Parathyroid adenoma (tissue), 2 donors: ENCODE data around the gene RPRML.

Experiments
- H2AFZ ChIP-seq: fragments of 300-600 bp; sonication (generic); one replicate; pipeline ENCODE4 v1.7.0; 2017; ENCODE audit warnings: antibody characterized with exemption, mild to moderate bottlenecking
- H3K27ac ChIP-seq: fragments of 300-600 bp; sonication (generic); one replicate; pipeline ENCODE4 v1.7.0; 2017
- H3K27me3 ChIP-seq: fragments of 300-600 bp; sonication (generic); one replicate; pipeline ENCODE4 v1.7.0; 2017; ENCODE audit warnings: low read length; ENCODE audit not compliant: control insufficient read depth, insufficient read depth
- H3K36me3 ChIP-seq: fragments of 300-600 bp; sonication (generic); one replicate; pipeline ENCODE4 v1.7.0; 2017; ENCODE audit warnings: low read length; ENCODE audit not compliant: control insufficient read depth, insufficient read depth
- H3K4me1 ChIP-seq: fragments of 300-600 bp; sonication (generic); one replicate; pipeline ENCODE4 v1.7.0; 2017; ENCODE audit warnings: control low read depth
- H3K4me2 ChIP-seq: fragments of 300-600 bp; sonication (generic); one replicate; pipeline ENCODE4 v1.7.0; 2017; ENCODE audit warnings: low read length
- H3K4me3 ChIP-seq: fragments of 300-600 bp; sonication (generic); one replicate; pipeline ENCODE4 v1.7.0; 2017; ENCODE audit warnings: low read depth, low read length
- H3K79me2 ChIP-seq: fragments of 300-600 bp; sonication (generic); one replicate; pipeline ENCODE4 v1.7.0; 2017; ENCODE audit warnings: control low read depth
- H3K9ac ChIP-seq: fragments of 300-600 bp; sonication (generic); one replicate; pipeline ENCODE4 v1.7.0; 2017; ENCODE audit warnings: mild to moderate bottlenecking
- H3K9me3 ChIP-seq: fragments of 300-600 bp; sonication (generic); one replicate; pipeline ENCODE4 v1.7.0; 2017; ENCODE audit warnings: low read length; ENCODE audit not compliant: control insufficient read depth
- TF ChIP-seq, protein P1 (sequence below): fragments of 300-600 bp; sonication (generic); IDR thresholded peaks from one replicate; pipeline ENCODE4 v1.7.0; 2017; ENCODE audit warnings: antibody characterized with exemption, mild to moderate bottlenecking
- donor health status: primary hyperparathyroidism.

RPRML gene

GRCh38 chr17:46983782-46984181, 4.7 kb upstream of the RPRML start:
- H3K4me1 ChIP-seq, result no peaks in the 10 kb centered on the region
- H2AFZ ChIP-seq, result no peak overlapping the region
- no peak overlapping the region for H3K4me3 ChIP-seq
- no peaks in the 10 kb centered on the region for H3K27me3 ChIP-seq
- H3K9me3 ChIP-seq, result no peaks in the 10 kb centered on the region
- no peaks in the 10 kb centered on the region for H3K79me2 ChIP-seq
- TF ChIP-seq, protein P1, sequence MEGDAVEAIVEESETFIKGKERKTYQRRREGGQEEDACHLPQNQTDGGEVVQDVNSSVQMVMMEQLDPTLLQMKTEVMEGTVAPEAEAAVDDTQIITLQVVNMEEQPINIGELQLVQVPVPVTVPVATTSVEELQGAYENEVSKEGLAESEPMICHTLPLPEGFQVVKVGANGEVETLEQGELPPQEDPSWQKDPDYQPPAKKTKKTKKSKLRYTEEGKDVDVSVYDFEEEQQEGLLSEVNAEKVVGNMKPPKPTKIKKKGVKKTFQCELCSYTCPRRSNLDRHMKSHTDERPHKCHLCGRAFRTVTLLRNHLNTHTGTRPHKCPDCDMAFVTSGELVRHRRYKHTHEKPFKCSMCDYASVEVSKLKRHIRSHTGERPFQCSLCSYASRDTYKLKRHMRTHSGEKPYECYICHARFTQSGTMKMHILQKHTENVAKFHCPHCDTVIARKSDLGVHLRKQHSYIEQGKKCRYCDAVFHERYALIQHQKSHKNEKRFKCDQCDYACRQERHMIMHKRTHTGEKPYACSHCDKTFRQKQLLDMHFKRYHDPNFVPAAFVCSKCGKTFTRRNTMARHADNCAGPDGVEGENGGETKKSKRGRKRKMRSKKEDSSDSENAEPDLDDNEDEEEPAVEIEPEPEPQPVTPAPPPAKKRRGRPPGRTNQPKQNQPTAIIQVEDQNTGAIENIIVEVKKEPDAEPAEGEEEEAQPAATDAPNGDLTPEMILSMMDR, result no peak
- H3K4me2 ChIP-seq, result no peak overlapping the region
- no peaks in the 10 kb centered on the region for H3K36me3 ChIP-seq
- H3K9ac ChIP-seq, result no peak overlapping the region
- no peak overlapping the region for H3K27ac ChIP-seq

- no peaks in the 10 kb centered on the region for H3K27me3 ChIP-seq
- H3K36me3 ChIP-seq, result no peaks in the 10 kb centered on the region
- H2AFZ ChIP-seq, result no peak overlapping the region
- H3K4me1 ChIP-seq, result no peaks in the 10 kb centered on the region
- H3K9me3 ChIP-seq, result no peaks in the 10 kb centered on the region
- TF ChIP-seq, protein P1, result no peak
- no peak overlapping the region for H3K9ac ChIP-seq
- no peak overlapping the region for H3K27ac ChIP-seq
- H3K79me2 ChIP-seq, result no peaks in the 10 kb centered on the region
- H3K4me3 ChIP-seq, result no peak overlapping the region
- H3K4me2 ChIP-seq, result no peak overlapping the region
Measured at GRCh38 chr17:46982577-46982976, 3.5 kb upstream of the RPRML start.

- Histone ChIP-seq H3K36me3 (no peaks in the 10 kb centered on the region), H3K27ac (no peak overlapping the region), H3K27me3 (no peaks in the 10 kb centered on the region), H3K9ac (no peak overlapping the region), H3K4me2 (peak overlapping the region; percentile 73), H3K79me2 (no peaks in the 10 kb centered on the region), H3K4me3 (peak overlapping the region; percentile 37), H3K9me3 (no peaks in the 10 kb centered on the region), H3K4me1 (no peaks in the 10 kb centered on the region), H2AFZ (peak overlapping the region; percentile 26)
- TF ChIP-seq, protein P1, result no peak
Measured at GRCh38 chr17:46978489-46979146, 435 bp downstream of the RPRML start.

DNA sequence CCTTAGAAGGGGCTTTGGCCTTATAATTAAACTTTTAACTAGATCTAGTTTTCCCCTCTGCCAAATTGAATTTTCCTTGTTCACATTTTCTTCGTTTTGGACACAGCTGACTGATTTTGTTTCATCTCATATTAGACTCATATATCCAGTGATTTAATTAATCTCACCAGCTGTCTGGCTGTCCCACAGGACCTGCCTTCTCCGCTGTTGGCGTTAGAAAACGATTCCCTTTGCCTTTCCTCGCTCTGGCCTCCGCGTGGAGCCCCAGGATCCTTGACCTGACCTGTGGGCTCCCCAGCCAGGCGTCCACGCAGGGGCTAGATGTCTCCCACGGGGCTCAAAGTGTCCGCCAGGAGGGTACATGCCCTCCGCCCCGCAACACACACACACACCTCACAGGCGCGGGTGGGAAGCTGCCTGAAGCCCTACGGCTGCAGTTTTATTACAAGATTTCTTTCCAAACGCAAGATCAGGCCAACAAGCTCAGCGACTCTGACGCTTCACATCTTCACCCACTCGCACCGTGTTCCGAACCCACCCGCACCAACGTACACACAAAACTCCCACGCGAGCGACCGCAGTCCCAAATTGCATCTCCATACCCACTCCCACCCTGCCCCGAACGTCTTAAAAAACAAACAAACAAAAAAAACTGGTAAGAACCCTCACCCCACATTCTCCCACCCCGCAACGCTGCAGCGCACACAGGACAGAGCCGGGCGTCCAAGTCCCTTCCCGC, 1.1 kb downstream of the RPRML start:
- peak overlapping the region; percentile 26 for H2AFZ ChIP-seq
- peak overlapping the region; percentile 73 for H3K4me2 ChIP-seq
- H3K4me1 ChIP-seq, result no peaks in the 10 kb centered on the region
- no peaks in the 10 kb centered on the region for H3K36me3 ChIP-seq
- no peak overlapping the region for H3K4me3 ChIP-seq
- H3K9me3 ChIP-seq, result no peaks in the 10 kb centered on the region
- H3K27ac ChIP-seq, result no peak overlapping the region
- TF ChIP-seq, protein P1, result no peak
- no peaks in the 10 kb centered on the region for H3K27me3 ChIP-seq
- no peaks in the 10 kb centered on the region for H3K79me2 ChIP-seq
- H3K9ac ChIP-seq, result no peak overlapping the region
